ENCODE measurements around the gene NME7. TPM values are rescaled to one million over a fixed set of nuclear protein-coding genes. Genes with fewer than 3 reads are reported as not detected.

The NME7 gene
- total and polyA plus RNA-seq, 12 donors = 5.5 to 18.9 (median 10.5) TPM

GRCh38 chr1:169109561-169110134, 257.9 kb downstream of the NME7 start:
- DNase-seq = peak in 1 of 2 donors; percentile 77
- WGBS, 2 donors = 27 to 42% methylated on average over 8 of the region's 8 CpGs
- TF ChIP-seq CTCF (IDR thresholded peaks at IDR 0.05) = no peak
- Histone ChIP-seq H3K4me3 (peak overlapping the region in 9 of 10 donors; percentile 66 to 98 (median 93)), H3K9me3 (no peaks in the 10 kb centered on the region), H3K27ac (peak overlapping the region; percentile 86 to 98 (median 94)), H3K36me3 (peaks cover 0 to 34% (median 9%) of the 10 kb centered on the region in 9 donors), H3K27me3 (peaks cover 0 to 11% (median 0%) of the 10 kb centered on the region in 7 donors), H3K4me1 (peaks cover 0 to 79% (median 40%) of the 10 kb centered on the region in 9 donors)
- peak in 6 of 8 donors; percentile 34 to 63 (median 54) for ATAC-seq
- intact Hi-C loops (cut with DNase I) = loop anchor here in 7 of 10 donors (2.0 to 10.0 kb wide), 16 partner anchors 83 to 502 kb away; partner anchors contain the start of gene DPT (in 1 of the 7)

GRCh38 chr1:169108863-169109560, 258.6 kb downstream of the NME7 start:
- peaks cover 0 to 75% (median 35%) of the 10 kb centered on the region in 9 donors for H3K4me1 ChIP-seq
- DNase-seq = no peak
- ATAC-seq = peak in 4 of 8 donors; percentile 19 to 40 (median 25)
- peak overlapping the region; percentile 46 to 98 (median 91) for H3K4me3 ChIP-seq
- peak overlapping the region; percentile 86 to 98 (median 94) for H3K27ac ChIP-seq
- WGBS, 2 donors = 43 to 64% methylated on average over 10 of the region's 10 CpGs
- TF ChIP-seq CTCF (IDR thresholded peaks at IDR 0.05) = peak in 6 of 9 donors; percentile 8 to 39 (median 30)
- H3K9me3 ChIP-seq = no peaks in the 10 kb centered on the region
- intact Hi-C loops (cut with DNase I) = loop anchor here in 7 of 10 donors (2.0 to 10.0 kb wide), 16 partner anchors 83 to 502 kb away; partner anchors contain the start of gene DPT (in 1 of the 7)
- H3K27me3 ChIP-seq = peaks cover 0 to 12% (median 0%) of the 10 kb centered on the region in 7 donors
- peaks cover 0 to 28% (median 9%) of the 10 kb centered on the region in 9 donors for H3K36me3 ChIP-seq

GRCh38 chr1:169108223-169108622, 259.4 kb downstream of the NME7 start:
- H3K4me1 ChIP-seq = peaks cover 0 to 68% (median 31%) of the 10 kb centered on the region in 9 donors
- no peak for DNase-seq
- intact Hi-C loops (cut with DNase I) = loop anchor here in 7 of 10 donors (2.0 to 10.0 kb wide), 16 partner anchors 84 to 501 kb away; partner anchors contain the start of gene DPT (in 1 of the 7)
- TF ChIP-seq CTCF (IDR thresholded peaks at IDR 0.05) = no peak
- no peak for ATAC-seq
- WGBS, 2 donors = 46 to 47% methylated on average over 2 of the region's 2 CpGs
- H3K36me3 ChIP-seq = peaks cover 0 to 20% (median 9%) of the 10 kb centered on the region in 9 donors
- peak overlapping the region; percentile 86 to 98 (median 94) for H3K27ac ChIP-seq
- peak overlapping the region; percentile 46 to 98 (median 91) for H3K4me3 ChIP-seq
- H3K9me3 ChIP-seq = no peaks in the 10 kb centered on the region
- H3K27me3 ChIP-seq = peaks cover 0 to 12% (median 0%) of the 10 kb centered on the region in 7 donors

- WGBS, 2 donors = 26 to 33% methylated on average over 9 of the region's 9 CpGs
- H3K36me3 ChIP-seq = peaks cover 0 to 15% (median 7%) of the 10 kb centered on the region in 9 donors
- intact Hi-C loops (cut with DNase I) = loop anchor here in 7 of 10 donors (2.0 to 10.0 kb wide), 16 partner anchors 85 to 500 kb away; partner anchors contain the start of gene DPT (in 1 of the 7)
- H3K4me3 ChIP-seq = peak overlapping the region; percentile 66 to 98 (median 91)
- TF ChIP-seq CTCF (IDR thresholded peaks at IDR 0.05) = no peak
- peaks cover 0 to 67% (median 33%) of the 10 kb centered on the region in 9 donors for H3K4me1 ChIP-seq
- DNase-seq (peak in 1 of 2 donors; percentile 47), ATAC-seq (peak in 5 of 8 donors; percentile 3 to 26 (median 20))
- H3K9me3 ChIP-seq = no peaks in the 10 kb centered on the region
- H3K27ac ChIP-seq = peak overlapping the region; percentile 86 to 98 (median 94)
- H3K27me3 ChIP-seq = peaks cover 0 to 12% (median 0%) of the 10 kb centered on the region in 7 donors
Observed at GRCh38 chr1:169107603-169108208, 259.9 kb downstream of the NME7 start.
